ENCODE measurements around the gene CRABP2.

Gene CRABP2

GRCh38 chr1:156689953-156690674 is 15.3 kb downstream of the CRABP2 start:
- DNase-seq = no peak

- DNase-seq = peak; percentile 79 to 83
Observed at GRCh38 chr1:156689035-156689952, 16.1 kb downstream of the CRABP2 start.

- DNase-seq = peak in 1 of 2 donors; percentile 29
Observed at GRCh38 chr1:156684227-156684782, 21.1 kb downstream of the CRABP2 start.

- DNase-seq = no peak
Observed at GRCh38 chr1:156682166-156682890, 23.1 kb downstream of the CRABP2 start.

- DNase-seq = no peak
Observed at GRCh38 chr1:156681196-156681960, 24.0 kb downstream of the CRABP2 start.

- DNase-seq = no peak
Observed at GRCh38 chr1:156680056-156680455, 25.3 kb downstream of the CRABP2 start.

- DNase-seq = peak; percentile 32 to 43
Observed at GRCh38 chr1:156677616-156678596, 27.5 kb downstream of the CRABP2 start.

GRCh38 chr1:156676820-156677615 is 28.4 kb downstream of the CRABP2 start, which contains the start of gene NES:
Gene NES, minus strand, starts transcription at chr1:156677407. Its CDS starts 143 bp downstream, at chr1:156677264.
- no peak for DNase-seq

- no peak for DNase-seq
Observed at GRCh38 chr1:156676114-156676819, 29.1 kb downstream of the CRABP2 start.

- no peak for DNase-seq
Observed at GRCh38 chr1:156675210-156676113, 29.9 kb downstream of the CRABP2 start.

GRCh38 chr1:156673387-156674121 is 31.8 kb downstream of the CRABP2 start:
- DNase-seq = no peak

GRCh38 chr1:156671804-156672203 is 33.6 kb downstream of the CRABP2 start:
- DNase-seq = no peak

- DNase-seq = no peak
Observed at GRCh38 chr1:156670791-156671190, 34.6 kb downstream of the CRABP2 start.

GRCh38 chr1:156670359-156670758 is 35.0 kb downstream of the CRABP2 start:
- no peak for DNase-seq

- DNase-seq = no peak
Observed at GRCh38 chr1:156669794-156670193, 35.6 kb downstream of the CRABP2 start.

- DNase-seq = no peak
Observed at GRCh38 chr1:156668801-156669637, 36.4 kb downstream of the CRABP2 start.

Data from CD4-positive, alpha-beta T cell treated with Interferon alpha-2 for 1 hour (primary cell).